BE2C (cell line): ENCODE measurements around the gene ERG28.

Source experiments
- DNase-seq: peaks from one replicate; pipeline ENCODE4 v3.0.0-alpha.2; 2020
- H3K27me3 ChIP-seq: fragments of 250-450 bp; sonication (Bioruptor Pico); 2 replicates; pipeline ENCODE4 v1.5.1; 2020; ENCODE audit warnings: mild to moderate bottlenecking
- H3K36me3 ChIP-seq: fragments of 250-450 bp; sonication (Bioruptor Pico); 2 replicates; pipeline ENCODE4 v1.5.1; 2020; ENCODE audit warnings: mild to moderate bottlenecking
- H3K4me1 ChIP-seq: fragments of 250-450 bp; sonication (Bioruptor Pico); 2 replicates; pipeline ENCODE4 v1.5.1; 2020
- H3K4me3 ChIP-seq: 2 replicates; pipeline ENCODE4 v1.5.1; 2011; ENCODE audit warnings: low read depth, low read length
- H3K9me3 ChIP-seq: fragments of 250-450 bp; sonication (Bioruptor Pico); 2 replicates; pipeline ENCODE4 v1.5.1; 2020
- CTCF ChIP-seq: IDR thresholded peaks from 2 replicates; pipeline ENCODE4 v1.5.1; 2012; ENCODE audit warnings: mild to moderate bottlenecking, low read depth, low read length

The ERG28 gene

DNA sequence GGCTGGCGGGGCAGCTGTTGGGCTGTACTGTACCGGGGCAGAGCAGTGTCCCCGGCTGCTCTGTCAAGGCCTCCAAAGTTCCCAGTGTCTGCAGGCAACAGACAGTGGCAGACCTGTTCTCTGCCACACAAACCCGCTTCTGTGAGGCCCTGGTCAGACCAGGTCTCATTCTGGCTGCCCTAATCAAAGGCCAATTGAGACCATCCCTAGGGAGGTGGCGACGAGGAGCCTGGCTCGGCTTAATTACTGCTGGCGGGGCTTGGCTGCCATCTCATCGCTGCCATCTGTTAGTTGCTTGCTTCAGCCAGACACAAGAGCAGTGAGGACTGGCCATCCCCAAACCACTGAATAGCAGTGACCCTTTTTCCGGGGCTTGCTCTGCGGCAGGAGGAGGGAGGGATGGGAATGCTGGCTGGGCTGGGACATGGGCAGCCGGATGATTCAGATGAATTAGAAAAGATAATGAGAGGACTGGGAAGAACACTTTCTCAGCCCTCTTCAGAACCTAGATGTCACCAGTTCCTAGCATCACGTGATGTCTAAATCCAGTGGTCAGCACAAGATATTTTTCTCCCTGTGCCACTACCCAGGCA is 24.5 kb downstream of the ERG28 start:
- Histone ChIP-seq H3K4me1 (peaks cover 7% of the 10 kb centered on the region), H3K4me3 (peak overlapping the region; percentile 18), H3K27me3 (no peaks in the 10 kb centered on the region), H3K9me3 (no peaks in the 10 kb centered on the region), H3K36me3 (no peaks in the 10 kb centered on the region)
- TF ChIP-seq CTCF, result no peak
- DNase-seq, result peak; percentile 91

DNA sequence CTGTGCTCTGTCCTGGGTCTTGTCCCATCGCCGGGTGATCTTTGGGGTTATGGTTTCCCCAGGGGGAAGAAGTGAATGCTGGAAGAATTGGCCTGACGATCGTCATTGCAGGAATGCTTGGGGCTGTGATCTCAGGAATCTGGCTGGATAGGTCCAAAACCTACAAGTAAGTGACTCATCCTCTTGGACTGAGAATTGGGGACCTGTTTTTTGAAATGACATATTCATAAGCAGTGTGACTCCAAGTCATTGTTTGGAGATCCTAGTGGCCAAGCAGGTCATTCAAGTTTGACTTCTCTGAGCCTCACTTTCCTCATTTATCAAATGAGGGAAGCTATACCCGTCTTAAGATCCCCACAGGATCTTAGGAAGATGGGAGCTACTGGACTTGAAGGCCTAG is 25.8 kb downstream of the ERG28 start:
- no peak overlapping the region for H3K4me3 ChIP-seq
- no peak for TF ChIP-seq CTCF
- no peaks in the 10 kb centered on the region for H3K9me3 ChIP-seq
- no peaks in the 10 kb centered on the region for H3K36me3 ChIP-seq
- no peak for DNase-seq
- no peaks in the 10 kb centered on the region for H3K27me3 ChIP-seq
- H3K4me1 ChIP-seq, result peaks cover 7% of the 10 kb centered on the region

GRCh38 chr14:75631453-75631831 is 29.2 kb downstream of the ERG28 start:
- no peaks in the 10 kb centered on the region for H3K9me3 ChIP-seq
- DNase-seq, result no peak
- H3K4me3 ChIP-seq, result no peak overlapping the region
- no peaks in the 10 kb centered on the region for H3K27me3 ChIP-seq
- no peak for TF ChIP-seq CTCF
- peaks cover 2% of the 10 kb centered on the region for H3K4me1 ChIP-seq
- no peaks in the 10 kb centered on the region for H3K36me3 ChIP-seq

GRCh38 chr14:75630695-75631452 is 29.8 kb downstream of the ERG28 start:
- Histone ChIP-seq H3K4me3 (no peak overlapping the region), H3K27me3 (no peaks in the 10 kb centered on the region), H3K36me3 (no peaks in the 10 kb centered on the region), H3K4me1 (no peaks in the 10 kb centered on the region), H3K9me3 (no peaks in the 10 kb centered on the region)
- no peak for TF ChIP-seq CTCF
- DNase-seq, result no peak

DNA sequence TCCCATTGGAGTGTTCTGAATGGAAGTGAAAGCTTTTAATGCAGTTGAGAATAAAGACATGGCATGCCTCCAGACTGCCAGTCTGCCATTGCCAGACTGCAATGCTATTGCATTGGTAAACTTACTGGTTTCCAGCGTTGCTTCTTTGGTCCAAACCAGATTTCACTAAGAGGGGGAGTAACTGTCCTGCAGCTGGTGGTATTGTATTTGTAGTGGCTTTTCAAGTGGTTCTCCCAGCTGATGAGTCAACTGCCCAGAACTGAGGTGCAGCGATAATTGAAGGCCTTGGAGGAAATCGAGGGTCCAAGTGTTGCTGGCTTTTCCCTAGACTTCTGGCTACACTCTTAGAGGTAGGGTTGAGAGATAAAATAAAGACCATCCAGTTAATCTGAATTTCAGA is 31.9 kb downstream of the ERG28 start:
- H3K27me3 ChIP-seq, result no peaks in the 10 kb centered on the region
- no peak for TF ChIP-seq CTCF
- no peak overlapping the region for H3K4me3 ChIP-seq
- DNase-seq, result no peak
- no peaks in the 10 kb centered on the region for H3K9me3 ChIP-seq
- no peaks in the 10 kb centered on the region for H3K4me1 ChIP-seq
- no peaks in the 10 kb centered on the region for H3K36me3 ChIP-seq

DNA sequence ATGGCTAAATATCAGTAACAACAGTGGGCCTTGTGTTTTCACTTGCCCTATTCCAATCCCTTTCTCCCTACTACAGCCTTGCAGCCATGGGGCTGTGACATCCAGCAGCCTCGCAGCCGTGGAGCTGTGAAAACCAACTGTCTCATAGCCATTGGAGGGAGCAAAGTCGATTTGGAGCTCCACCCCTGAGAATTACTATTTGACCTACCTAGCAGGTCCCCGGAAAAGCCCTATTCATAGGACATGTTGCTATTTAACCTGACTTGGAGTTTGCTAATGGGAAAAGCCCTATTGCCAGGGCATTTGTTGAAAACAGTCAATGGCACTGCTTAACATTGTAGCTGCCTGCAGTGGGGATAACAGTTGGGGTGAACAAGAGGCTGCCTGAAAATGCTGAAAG is 33.3 kb downstream of the ERG28 start:
- Histone ChIP-seq H3K27me3 (no peaks in the 10 kb centered on the region), H3K4me1 (no peaks in the 10 kb centered on the region), H3K4me3 (no peak overlapping the region), H3K9me3 (no peaks in the 10 kb centered on the region), H3K36me3 (no peaks in the 10 kb centered on the region)
- TF ChIP-seq CTCF, result no peak
- no peak for DNase-seq
